Measurements from ENCODE around the gene GSKIP.

DNA sequence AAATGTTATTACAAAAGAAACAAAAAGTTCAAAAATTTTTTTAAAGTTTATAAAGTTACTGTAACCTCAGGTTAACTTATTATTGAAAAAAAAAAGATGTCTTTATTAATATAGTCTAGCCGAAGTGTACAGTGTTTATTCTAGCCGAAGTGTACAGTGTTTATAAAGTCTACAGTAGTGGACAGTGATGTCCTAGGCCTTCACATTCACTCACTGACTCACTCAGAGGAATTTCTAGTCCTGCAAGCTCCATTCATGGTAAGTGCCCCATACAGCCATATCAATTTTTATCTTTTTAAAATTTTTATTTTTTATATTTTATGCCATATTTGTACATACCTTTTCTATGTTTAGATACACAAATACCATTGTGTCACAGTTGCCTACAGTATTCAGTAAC is 10.6 kb upstream of the GSKIP start:
- TF ChIP-seq, protein P1, sequence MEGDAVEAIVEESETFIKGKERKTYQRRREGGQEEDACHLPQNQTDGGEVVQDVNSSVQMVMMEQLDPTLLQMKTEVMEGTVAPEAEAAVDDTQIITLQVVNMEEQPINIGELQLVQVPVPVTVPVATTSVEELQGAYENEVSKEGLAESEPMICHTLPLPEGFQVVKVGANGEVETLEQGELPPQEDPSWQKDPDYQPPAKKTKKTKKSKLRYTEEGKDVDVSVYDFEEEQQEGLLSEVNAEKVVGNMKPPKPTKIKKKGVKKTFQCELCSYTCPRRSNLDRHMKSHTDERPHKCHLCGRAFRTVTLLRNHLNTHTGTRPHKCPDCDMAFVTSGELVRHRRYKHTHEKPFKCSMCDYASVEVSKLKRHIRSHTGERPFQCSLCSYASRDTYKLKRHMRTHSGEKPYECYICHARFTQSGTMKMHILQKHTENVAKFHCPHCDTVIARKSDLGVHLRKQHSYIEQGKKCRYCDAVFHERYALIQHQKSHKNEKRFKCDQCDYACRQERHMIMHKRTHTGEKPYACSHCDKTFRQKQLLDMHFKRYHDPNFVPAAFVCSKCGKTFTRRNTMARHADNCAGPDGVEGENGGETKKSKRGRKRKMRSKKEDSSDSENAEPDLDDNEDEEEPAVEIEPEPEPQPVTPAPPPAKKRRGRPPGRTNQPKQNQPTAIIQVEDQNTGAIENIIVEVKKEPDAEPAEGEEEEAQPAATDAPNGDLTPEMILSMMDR (IDR thresholded peaks at IDR 0.05; ENCODE audit: poor library complexity, severe bottlenecking): no peak
- no peak for TF ChIP-seq TAF1 (IDR thresholded peaks at IDR 0.05; ENCODE audit: low read depth)
- TF ChIP-seq EZH2 (IDR thresholded peaks at IDR 0.05; ENCODE audit: borderline replicate concordance, insufficient read depth, low read length, poor library complexity, severe bottlenecking): no peak
- TF ChIP-seq REST (IDR thresholded peaks at IDR 0.05; ENCODE audit: borderline replicate concordance): no peak
- TF ChIP-seq RAD21 (conservative IDR thresholded peaks at IDR 0.05): no peak
- no peak for TF ChIP-seq SMC3 (conservative IDR thresholded peaks at IDR 0.05; ENCODE audit: poor library complexity)
- TF ChIP-seq POLR2AphosphoS5 (IDR thresholded peaks at IDR 0.05): no peak

All from neural cell (in vitro differentiated cells).